Body of pancreas (tissue), 4 donors: ENCODE measurements around the gene GRB2.

Experiments
- POLR2A ChIP-seq, 3 donors: fragments of 450-650 bp; IDR thresholded peaks; one replicate each; pipeline ENCODE4 v1.6.1; 2016; ENCODE audit warnings: antibody characterized with exemption in 3 of 3, mild to moderate bottlenecking in 2 of 3
- TF ChIP-seq, protein P1 (sequence below), 7 experiments: fragments of 450-650 bp in 4 of 7; fragments of 200-600 bp in 3 of 7; sonication (generic) in 3 of 7; IDR thresholded peaks; one replicate each; pipeline ENCODE4 v1.5.1; 2016 to 2019; ENCODE audit warnings: antibody characterized with exemption in 7 of 7

DNA sequence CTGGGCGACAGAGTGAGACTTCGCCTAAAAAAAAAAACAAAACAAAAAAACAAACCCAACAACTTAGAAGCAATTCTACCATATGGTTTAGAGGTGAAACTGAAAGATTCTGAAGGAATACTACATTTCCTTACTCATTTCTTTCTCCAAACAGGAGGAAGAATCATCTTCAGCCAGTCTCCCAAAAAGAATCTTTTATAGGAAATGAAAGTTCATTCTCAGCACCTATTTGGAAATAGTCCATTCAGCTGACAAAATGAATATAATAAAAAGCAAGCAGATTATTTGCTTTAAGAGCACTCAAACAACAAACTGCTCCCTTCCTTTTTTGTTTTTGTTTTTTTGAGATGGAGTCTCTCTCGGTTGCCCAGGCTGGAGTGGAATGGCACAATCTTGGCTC, 17.7 kb downstream of the GRB2 start:
- TF ChIP-seq, protein P1, sequence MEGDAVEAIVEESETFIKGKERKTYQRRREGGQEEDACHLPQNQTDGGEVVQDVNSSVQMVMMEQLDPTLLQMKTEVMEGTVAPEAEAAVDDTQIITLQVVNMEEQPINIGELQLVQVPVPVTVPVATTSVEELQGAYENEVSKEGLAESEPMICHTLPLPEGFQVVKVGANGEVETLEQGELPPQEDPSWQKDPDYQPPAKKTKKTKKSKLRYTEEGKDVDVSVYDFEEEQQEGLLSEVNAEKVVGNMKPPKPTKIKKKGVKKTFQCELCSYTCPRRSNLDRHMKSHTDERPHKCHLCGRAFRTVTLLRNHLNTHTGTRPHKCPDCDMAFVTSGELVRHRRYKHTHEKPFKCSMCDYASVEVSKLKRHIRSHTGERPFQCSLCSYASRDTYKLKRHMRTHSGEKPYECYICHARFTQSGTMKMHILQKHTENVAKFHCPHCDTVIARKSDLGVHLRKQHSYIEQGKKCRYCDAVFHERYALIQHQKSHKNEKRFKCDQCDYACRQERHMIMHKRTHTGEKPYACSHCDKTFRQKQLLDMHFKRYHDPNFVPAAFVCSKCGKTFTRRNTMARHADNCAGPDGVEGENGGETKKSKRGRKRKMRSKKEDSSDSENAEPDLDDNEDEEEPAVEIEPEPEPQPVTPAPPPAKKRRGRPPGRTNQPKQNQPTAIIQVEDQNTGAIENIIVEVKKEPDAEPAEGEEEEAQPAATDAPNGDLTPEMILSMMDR (IDR thresholded peaks at IDR 0.05), result no peak
- no peak for TF ChIP-seq POLR2A (IDR thresholded peaks at IDR 0.05)
